ENCODE data around the gene LOXL1.

Gene LOXL1

GRCh38 chr15:73986776-73987056 lies 60.5 kb downstream of the LOXL1 start:
- TF ChIP-seq FOXM1 (IDR thresholded peaks at IDR 0.05; ENCODE audit: borderline replicate concordance, low read depth): no peak
- TF ChIP-seq RAD21 (IDR thresholded peaks at IDR 0.05; ENCODE audit: low read depth): no peak
- TF ChIP-seq NFIC (IDR thresholded peaks at IDR 0.05): no peak
- no peak for TF ChIP-seq REST (IDR thresholded peaks at IDR 0.05; ENCODE audit: low read depth)
- TF ChIP-seq EP300 (IDR thresholded peaks at IDR 0.05; ENCODE audit: borderline replicate concordance): no peak
- no peak for TF ChIP-seq CREB1 (IDR thresholded peaks at IDR 0.05; ENCODE audit: low read depth)
- no peak for TF ChIP-seq TEAD4 (IDR thresholded peaks at IDR 0.05)
- TF ChIP-seq EGR1 (IDR thresholded peaks at IDR 0.05): no peak

- TF ChIP-seq CEBPB (IDR thresholded peaks at IDR 0.05): no peak
- no peak for TF ChIP-seq RAD21 (IDR thresholded peaks at IDR 0.05; ENCODE audit: low read depth)
- no peak for TF ChIP-seq TCF12 (IDR thresholded peaks at IDR 0.05; ENCODE audit: low read depth)
- no peak for TF ChIP-seq EP300 (IDR thresholded peaks at IDR 0.05; ENCODE audit: borderline replicate concordance)
- TF ChIP-seq EGR1 (IDR thresholded peaks at IDR 0.05): no peak
- TF ChIP-seq USF1 (IDR thresholded peaks at IDR 0.05): no peak
- TF ChIP-seq CREB1 (IDR thresholded peaks at IDR 0.05; ENCODE audit: low read depth): no peak
- TF ChIP-seq REST (IDR thresholded peaks at IDR 0.05; ENCODE audit: low read depth): no peak
These were observed 61.0 kb downstream of the LOXL1 start for GRCh38 chr15:73987250-73987649.

- TF ChIP-seq CREB1 (IDR thresholded peaks at IDR 0.05; ENCODE audit: low read depth) (no peak), YY1 (IDR thresholded peaks at IDR 0.05; ENCODE audit: low read depth) (no peak), CEBPB (IDR thresholded peaks at IDR 0.05) (no peak), EGR1 (IDR thresholded peaks at IDR 0.05) (no peak), RAD21 (IDR thresholded peaks at IDR 0.05; ENCODE audit: low read depth) (no peak), EP300 (IDR thresholded peaks at IDR 0.05; ENCODE audit: borderline replicate concordance) (no peak), USF1 (IDR thresholded peaks at IDR 0.05) (no peak), TCF12 (IDR thresholded peaks at IDR 0.05; ENCODE audit: low read depth) (no peak), REST (IDR thresholded peaks at IDR 0.05; ENCODE audit: low read depth) (no peak), TEAD4 (IDR thresholded peaks at IDR 0.05) (no peak), TAF1 (IDR thresholded peaks at IDR 0.05; ENCODE audit: low read depth) (no peak), NFIC (IDR thresholded peaks at IDR 0.05) (no peak), FOXM1 (IDR thresholded peaks at IDR 0.05; ENCODE audit: borderline replicate concordance, low read depth) (no peak), ZBTB7A (IDR thresholded peaks at IDR 0.05; ENCODE audit: low read depth) (no peak), MAX (IDR thresholded peaks at IDR 0.05) (no peak)
These were observed 61.6 kb downstream of the LOXL1 start for GRCh38 chr15:73987681-73988444.

- TF ChIP-seq RAD21 (IDR thresholded peaks at IDR 0.05; ENCODE audit: low read depth): no peak
- no peak for TF ChIP-seq USF1 (IDR thresholded peaks at IDR 0.05)
- TF ChIP-seq CREB1 (IDR thresholded peaks at IDR 0.05; ENCODE audit: low read depth): no peak
- TF ChIP-seq NFIC (IDR thresholded peaks at IDR 0.05): no peak
- no peak for TF ChIP-seq EP300 (IDR thresholded peaks at IDR 0.05; ENCODE audit: borderline replicate concordance)
- TF ChIP-seq ZBTB7A (IDR thresholded peaks at IDR 0.05; ENCODE audit: low read depth): no peak
- no peak for TF ChIP-seq TAF1 (IDR thresholded peaks at IDR 0.05; ENCODE audit: low read depth)
- TF ChIP-seq REST (IDR thresholded peaks at IDR 0.05; ENCODE audit: low read depth): no peak
These were observed 62.2 kb downstream of the LOXL1 start for GRCh38 chr15:73988445-73988969.
